ENCODE results near the gene CTSZ.

Gene CTSZ

GRCh38 chr20:59004493-59004762, 2.6 kb downstream of the CTSZ start:
- no peak overlapping the region for H3K27ac ChIP-seq
- no peak for TF ChIP-seq CTCF (conservative IDR thresholded peaks at IDR 0.05)

GRCh38 chr20:59003836-59004492, 3.1 kb downstream of the CTSZ start:
- no peak overlapping the region for H3K27ac ChIP-seq
- TF ChIP-seq CTCF (conservative IDR thresholded peaks at IDR 0.05): no peak

GRCh38 chr20:59002874-59003399, 4.1 kb downstream of the CTSZ start:
- TF ChIP-seq CTCF (conservative IDR thresholded peaks at IDR 0.05): no peak
- no peak overlapping the region for H3K27ac ChIP-seq

GRCh38 chr20:59002388-59002787, 4.7 kb downstream of the CTSZ start:
- TF ChIP-seq CTCF (conservative IDR thresholded peaks at IDR 0.05): no peak
- H3K27ac ChIP-seq: no peak overlapping the region

GRCh38 chr20:59001449-59002171, 5.4 kb downstream of the CTSZ start:
- no peak for TF ChIP-seq CTCF (conservative IDR thresholded peaks at IDR 0.05)
- H3K27ac ChIP-seq: no peak overlapping the region

GRCh38 chr20:59001068-59001448, 6.0 kb downstream of the CTSZ start:
- H3K27ac ChIP-seq: no peak overlapping the region
- TF ChIP-seq CTCF (conservative IDR thresholded peaks at IDR 0.05): no peak

GRCh38 chr20:59000326-59000725, 6.7 kb downstream of the CTSZ start:
- no peak for TF ChIP-seq CTCF (conservative IDR thresholded peaks at IDR 0.05)
- no peak overlapping the region for H3K27ac ChIP-seq

Data from VCaP (cell line).